Endometrial microvascular endothelial cells (primary cell): Measurements from ENCODE around the gene IRS1. TPM values are rescaled to one million over a fixed set of nuclear protein-coding genes. Genes with fewer than 3 reads are reported as not detected.

Experiments used
- total RNA-seq: library from RNA; depleted of rRNA; stranded (reverse); fragments of >200 nt; gene quantifications from one replicate; pipeline ENCODE4 v1.2.3, GENCODE V29; 2015; ENCODE audit errors: inconsistent ontology term

Gene IRS1
- total RNA-seq, 1 donor from 2014 or later: 0.28 TPM

Other genes with a start within 250 kb of the IRS1 start
- 53.4 TPM for gene RHBDD1, start 36.2 kb upstream of the IRS1 start, total RNA-seq